HCT116 (cell line): ENCODE measurements around the gene TBXAS1. TPM values are rescaled to one million over a fixed set of nuclear protein-coding genes. Genes with fewer than 3 reads are reported as not detected.

Experiments
- ATAC-seq: fragments of 200-7000 bp; cut with Tn5 transposase; 2 replicates; pipeline ENCODE4 v1.9.1; 2020; ENCODE audit warnings: mild to moderate bottlenecking, moderate library complexity
- BruUV-seq: library from RNA; stranded (reverse); fragments of 400-500 nt; replicated peaks from 2 replicates; lab custom pipeline; 2021; lab: Mats Ljungman, UMichigan
- CTCF ChIA-PET: fragments of 300-600 bp; sonication (Branson Sonifier 250); formaldehyde crosslinking; loops from one replicate; lab custom pipeline; 2021; ENCODE audit warnings: antibody characterized with exemption; lab: Charles Lee
- POLR2A ChIA-PET: fragments of 300-600, 350-600 bp; sonication (Branson Sonifier 250); formaldehyde crosslinking; loops from one replicate; lab custom pipeline; 2021; ENCODE audit warnings: antibody characterized with exemption; lab: Charles Lee
- RAD21 ChIA-PET, 2 experiments: fragments of 300-600 bp; sonication (Branson Sonifier 250); formaldehyde crosslinking; loops; one replicate each; lab custom pipeline; 2023; ENCODE audit warnings: low total read pairs in 2 of 2; ENCODE audit not compliant: uncharacterized antibody in 2 of 2, unreplicated experiment in 2 of 2, low non-redundant PET in 1 of 2; lab: Charles Lee
- DNase-seq: peaks from one replicate; pipeline ENCODE4 v3.0.0-alpha.2; 2010; ENCODE audit warnings: low read depth, low spot score
- H2AFZ ChIP-seq: fragments of 200-600 bp; shearing (Covaris generic), sonication (generic); 2 replicates; pipeline ENCODE4 v1.6.1; 2017; ENCODE audit warnings: low read depth, mixed run types, mixed read lengths, antibody characterized with exemption, low read length; ENCODE audit not compliant: poor library complexity, severe bottlenecking
- H3K27ac ChIP-seq: 2 replicates; pipeline ENCODE4 v1.5.1; 2012; ENCODE audit warnings: low read depth, low read length
- H3K27me3 ChIP-seq: fragments of 200-600 bp; sonication (generic); 2 replicates; pipeline ENCODE4 v1.6.1; 2016; ENCODE audit warnings: mixed run types, low read length, mixed read lengths; ENCODE audit not compliant: insufficient read depth
- H3K36me3 ChIP-seq, 2 experiments: fragments of 200-500 bp in 1 of 2; fragments of 200-600 bp in 1 of 2; sonication (Bioruptor generic) in 1 of 2; sonication (generic) in 1 of 2; 2 replicates each; pipeline versions ENCODE4 v1.5.1 to v1.6.1; 2014 to 2016; ENCODE audit warnings: low read length in 2 of 2, inconsistent platforms in 1 of 2, mixed read lengths in 1 of 2, mixed run types in 1 of 2; ENCODE audit not compliant: insufficient read depth in 2 of 2, control insufficient read depth in 1 of 2
- H3K4me1 ChIP-seq, 2 experiments: fragments of 200-600 bp in 1 of 2; sonication (generic) in 1 of 2; 2 replicates each; pipeline versions ENCODE4 v1.5.1 to v1.6.1; 2012 to 2017; ENCODE audit warnings: low read length in 2 of 2, inconsistent platforms in 1 of 2, mild to moderate bottlenecking in 1 of 2, mixed read lengths in 1 of 2, mixed run types in 1 of 2, moderate library complexity in 1 of 2; ENCODE audit not compliant: insufficient read depth in 2 of 2, control insufficient read depth in 1 of 2
- H3K4me2 ChIP-seq: fragments of 200-600 bp; sonication (generic); 2 replicates; pipeline ENCODE4 v1.6.1; 2017; ENCODE audit warnings: mixed run types, low read length, mixed read lengths
- H3K4me3 ChIP-seq, 2 experiments: fragments of 200-600 bp in 1 of 2; sonication (generic) in 1 of 2; replicated peaks in 1 of 2; 2 replicates each; pipeline ENCODE4 v1.5.1; 2011 to 2016; ENCODE audit warnings: low read length in 2 of 2, control low read depth in 1 of 2, low read depth in 1 of 2, mild to moderate bottlenecking in 1 of 2, mixed read lengths in 1 of 2, mixed run types in 1 of 2
- H3K79me2 ChIP-seq: fragments of 200-600 bp; sonication (generic); 2 replicates; pipeline ENCODE4 v1.6.1; 2017; ENCODE audit warnings: mild to moderate bottlenecking, mixed run types, low read length, moderate library complexity, mixed read lengths; ENCODE audit not compliant: insufficient read depth
- H3K9ac ChIP-seq: fragments of 200-600 bp; sonication (generic); 2 replicates; pipeline ENCODE4 v1.6.1; 2016; ENCODE audit warnings: low read length, mixed read lengths
- H3K9me2 ChIP-seq: fragments of 200-600 bp; sonication (generic), shearing (Covaris generic); 2 replicates; pipeline ENCODE4 v1.6.1; 2017; ENCODE audit warnings: mixed run types, mild to moderate bottlenecking, moderate library complexity; ENCODE audit not compliant: insufficient read depth
- H3K9me3 ChIP-seq, 2 experiments: fragments of 200-500 bp in 1 of 2; fragments of 200-600 bp in 1 of 2; sonication (Bioruptor generic) in 1 of 2; sonication (generic) in 1 of 2; 2 replicates each; pipeline ENCODE4 v1.6.1; 2014 to 2017; ENCODE audit warnings: low read length in 2 of 2, mixed read lengths in 2 of 2, inconsistent platforms in 1 of 2, low read depth in 1 of 2, mild to moderate bottlenecking in 1 of 2, mixed run types in 1 of 2, moderate library complexity in 1 of 2; ENCODE audit not compliant: control insufficient read depth in 1 of 2, insufficient read depth in 1 of 2
- H4K20me1 ChIP-seq: fragments of 200-600 bp; sonication (generic), shearing (Covaris generic); 2 replicates; pipeline ENCODE4 v1.6.1; 2017; ENCODE audit warnings: mixed run types, mild to moderate bottlenecking, moderate library complexity; ENCODE audit not compliant: insufficient read depth
- EZH2 ChIP-seq: fragments of 200-600 bp; sonication (generic); IDR thresholded peaks from 2 replicates; pipeline ENCODE4 v1.6.1; 2017; ENCODE audit warnings: antibody characterized with exemption, mixed run types
- FOSL1 ChIP-seq: IDR thresholded peaks from 2 replicates; pipeline ENCODE4 v1.6.1; 2012; ENCODE audit warnings: low read depth
- JUND ChIP-seq: IDR thresholded peaks from 2 replicates; pipeline ENCODE4 v1.6.1; 2012
- POLR2A ChIP-seq: IDR thresholded peaks from 2 replicates; pipeline ENCODE4 v1.7.0; 2011; ENCODE audit warnings: borderline replicate concordance; ENCODE audit not compliant: insufficient read depth, insufficient read length; ENCODE audit errors: extremely low read depth
- POLR2AphosphoS5 ChIP-seq: IDR thresholded peaks from 2 replicates; pipeline ENCODE4 v1.6.1; 2011; ENCODE audit warnings: mild to moderate bottlenecking, low read depth, low read length, moderate library complexity
- RAD21 ChIP-seq: IDR thresholded peaks from 2 replicates; pipeline ENCODE4 v1.6.1; 2012; ENCODE audit warnings: low read depth, mild to moderate bottlenecking
- SIN3A ChIP-seq: IDR thresholded peaks from 2 replicates; pipeline ENCODE4 v1.6.1; 2012; ENCODE audit warnings: low read depth
- SP1 ChIP-seq: IDR thresholded peaks from 2 replicates; pipeline ENCODE4 v1.6.1; 2012; ENCODE audit warnings: low read depth
- SRF ChIP-seq: IDR thresholded peaks from 2 replicates; pipeline ENCODE4 v1.6.1; 2012; ENCODE audit warnings: low read depth
- YY1 ChIP-seq: IDR thresholded peaks from 2 replicates; pipeline ENCODE4 v1.6.1; 2011; ENCODE audit warnings: low read length, low read depth, moderate library complexity, mild to moderate bottlenecking; ENCODE audit not compliant: insufficient replicate concordance; ENCODE audit errors: extremely low read depth
- intact Hi-C: fragments of 100-400 bp; cut with micrococcal nuclease; formaldehyde crosslinking; loops from 2 replicates; pipeline ENCODE4 v1.10.0; 2022
- total RNA-seq: library from RNA; stranded (reverse); gene quantifications from one replicate; pipeline ENCODE4 v1.2.1, GENCODE V29; 2021; ENCODE audit not compliant: unreplicated experiment
- TF ChIP-seq, protein P1 (sequence below): IDR thresholded peaks from 2 replicates; pipeline ENCODE4 v1.6.1; 2012
- TF ChIP-seq, protein P2 (sequence below): IDR thresholded peaks from 2 replicates; pipeline ENCODE4 v1.6.1; 2012; ENCODE audit warnings: low read depth

Gene TBXAS1
- total RNA-seq, 1 experiment from 2014 or later, result 1.4 TPM

DNA sequence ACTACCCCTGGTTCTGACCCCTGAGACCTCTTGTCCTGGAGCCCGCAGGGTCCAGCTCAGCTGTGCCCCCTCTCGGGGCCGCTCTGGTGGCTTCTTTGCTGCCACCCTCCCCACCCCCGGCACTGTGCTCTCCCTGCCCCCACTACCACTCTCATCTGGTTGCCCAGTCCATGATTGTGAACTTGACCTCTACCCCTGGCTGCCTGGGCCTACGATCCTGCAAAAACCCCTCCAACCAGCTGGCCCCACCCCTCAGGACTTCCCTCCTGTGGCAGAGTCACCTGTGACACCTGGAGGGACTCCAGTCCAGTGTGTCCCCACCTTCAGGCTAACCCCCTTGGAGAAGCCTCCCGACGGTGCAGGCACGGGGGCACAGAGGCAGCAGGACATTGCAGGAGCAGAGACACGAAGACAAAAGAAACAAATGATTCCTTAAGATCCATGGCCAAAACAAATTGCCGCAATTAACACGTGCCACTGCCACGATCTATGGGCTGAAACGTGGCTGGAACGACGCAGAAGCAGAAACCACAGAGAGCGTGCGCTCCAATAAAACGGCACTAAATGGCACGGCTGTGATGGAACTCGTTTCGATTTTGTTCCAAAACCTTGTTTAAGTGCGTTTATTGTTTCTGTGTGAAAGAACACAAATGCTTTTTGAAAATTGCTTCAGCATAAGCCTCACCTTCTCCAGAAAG is 161.7 kb downstream of the TBXAS1 start:
- Histone ChIP-seq H3K9me3 (no peaks in the 10 kb centered on the region), H3K9ac (no peak overlapping the region)
- BruUV-seq, result no TSS peak
- RAD21 ChIA-PET, result no interaction called here
- TF ChIP-seq SIN3A, result no peak
- no peak for TF ChIP-seq EZH2
- TF ChIP-seq, protein P1, sequence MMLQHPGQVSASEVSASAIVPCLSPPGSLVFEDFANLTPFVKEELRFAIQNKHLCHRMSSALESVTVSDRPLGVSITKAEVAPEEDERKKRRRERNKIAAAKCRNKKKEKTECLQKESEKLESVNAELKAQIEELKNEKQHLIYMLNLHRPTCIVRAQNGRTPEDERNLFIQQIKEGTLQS, result no peak
- TF ChIP-seq, protein P2, sequence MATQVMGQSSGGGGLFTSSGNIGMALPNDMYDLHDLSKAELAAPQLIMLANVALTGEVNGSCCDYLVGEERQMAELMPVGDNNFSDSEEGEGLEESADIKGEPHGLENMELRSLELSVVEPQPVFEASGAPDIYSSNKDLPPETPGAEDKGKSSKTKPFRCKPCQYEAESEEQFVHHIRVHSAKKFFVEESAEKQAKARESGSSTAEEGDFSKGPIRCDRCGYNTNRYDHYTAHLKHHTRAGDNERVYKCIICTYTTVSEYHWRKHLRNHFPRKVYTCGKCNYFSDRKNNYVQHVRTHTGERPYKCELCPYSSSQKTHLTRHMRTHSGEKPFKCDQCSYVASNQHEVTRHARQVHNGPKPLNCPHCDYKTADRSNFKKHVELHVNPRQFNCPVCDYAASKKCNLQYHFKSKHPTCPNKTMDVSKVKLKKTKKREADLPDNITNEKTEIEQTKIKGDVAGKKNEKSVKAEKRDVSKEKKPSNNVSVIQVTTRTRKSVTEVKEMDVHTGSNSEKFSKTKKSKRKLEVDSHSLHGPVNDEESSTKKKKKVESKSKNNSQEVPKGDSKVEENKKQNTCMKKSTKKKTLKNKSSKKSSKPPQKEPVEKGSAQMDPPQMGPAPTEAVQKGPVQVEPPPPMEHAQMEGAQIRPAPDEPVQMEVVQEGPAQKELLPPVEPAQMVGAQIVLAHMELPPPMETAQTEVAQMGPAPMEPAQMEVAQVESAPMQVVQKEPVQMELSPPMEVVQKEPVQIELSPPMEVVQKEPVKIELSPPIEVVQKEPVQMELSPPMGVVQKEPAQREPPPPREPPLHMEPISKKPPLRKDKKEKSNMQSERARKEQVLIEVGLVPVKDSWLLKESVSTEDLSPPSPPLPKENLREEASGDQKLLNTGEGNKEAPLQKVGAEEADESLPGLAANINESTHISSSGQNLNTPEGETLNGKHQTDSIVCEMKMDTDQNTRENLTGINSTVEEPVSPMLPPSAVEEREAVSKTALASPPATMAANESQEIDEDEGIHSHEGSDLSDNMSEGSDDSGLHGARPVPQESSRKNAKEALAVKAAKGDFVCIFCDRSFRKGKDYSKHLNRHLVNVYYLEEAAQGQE, result no peak
- no peak for TF ChIP-seq FOSL1
- TF ChIP-seq JUND, result no peak
- TF ChIP-seq SP1, result no peak
- no peak for TF ChIP-seq SRF
- TF ChIP-seq RAD21, result no peak
- TF ChIP-seq YY1, result no peak
- TF ChIP-seq POLR2AphosphoS5, result no peak
- no peak for TF ChIP-seq POLR2A
- TF ChIP-seq, all 23 proteins: peak for 0
- H3K27ac ChIP-seq, result no peak overlapping the region
- H3K36me3 ChIP-seq, result no peaks in the 10 kb centered on the region
- no peaks in the 10 kb centered on the region for H3K9me2 ChIP-seq
- intact Hi-C loops, result no loop called here
- DNase-seq, result no peak
- no peaks in the 10 kb centered on the region for H4K20me1 ChIP-seq
- H2AFZ ChIP-seq, result no peak overlapping the region
- no peak overlapping the region for H3K4me3 ChIP-seq
- no peak for ATAC-seq
- H3K79me2 ChIP-seq, result no peaks in the 10 kb centered on the region
- peaks cover 0 to 18% of the 10 kb centered on the region in 2 experiments; a peak in 1 of 4 replicates for H3K4me1 ChIP-seq
- ChIA-PET POLR2A (no interaction called here), CTCF (no interaction called here)
- no peaks in the 10 kb centered on the region for H3K27me3 ChIP-seq
- H3K4me2 ChIP-seq, result peak overlapping the region; percentile 45
